HG03097 (cell line): ENCODE results near the gene NIBAN1.
"Not testable (repeated sequence)": the region's sequence is repeated elsewhere in the genome, so short reads cannot be mapped to it uniquely, and the experiment has no call there.

Source experiments
- ATAC-seq: cut with Tn5 transposase; IDR thresholded peaks from one replicate; pipeline ENCODE4 v1.9.1; 2021; ENCODE audit not compliant: unreplicated experiment, low FRiP score

Gene NIBAN1, protein sequence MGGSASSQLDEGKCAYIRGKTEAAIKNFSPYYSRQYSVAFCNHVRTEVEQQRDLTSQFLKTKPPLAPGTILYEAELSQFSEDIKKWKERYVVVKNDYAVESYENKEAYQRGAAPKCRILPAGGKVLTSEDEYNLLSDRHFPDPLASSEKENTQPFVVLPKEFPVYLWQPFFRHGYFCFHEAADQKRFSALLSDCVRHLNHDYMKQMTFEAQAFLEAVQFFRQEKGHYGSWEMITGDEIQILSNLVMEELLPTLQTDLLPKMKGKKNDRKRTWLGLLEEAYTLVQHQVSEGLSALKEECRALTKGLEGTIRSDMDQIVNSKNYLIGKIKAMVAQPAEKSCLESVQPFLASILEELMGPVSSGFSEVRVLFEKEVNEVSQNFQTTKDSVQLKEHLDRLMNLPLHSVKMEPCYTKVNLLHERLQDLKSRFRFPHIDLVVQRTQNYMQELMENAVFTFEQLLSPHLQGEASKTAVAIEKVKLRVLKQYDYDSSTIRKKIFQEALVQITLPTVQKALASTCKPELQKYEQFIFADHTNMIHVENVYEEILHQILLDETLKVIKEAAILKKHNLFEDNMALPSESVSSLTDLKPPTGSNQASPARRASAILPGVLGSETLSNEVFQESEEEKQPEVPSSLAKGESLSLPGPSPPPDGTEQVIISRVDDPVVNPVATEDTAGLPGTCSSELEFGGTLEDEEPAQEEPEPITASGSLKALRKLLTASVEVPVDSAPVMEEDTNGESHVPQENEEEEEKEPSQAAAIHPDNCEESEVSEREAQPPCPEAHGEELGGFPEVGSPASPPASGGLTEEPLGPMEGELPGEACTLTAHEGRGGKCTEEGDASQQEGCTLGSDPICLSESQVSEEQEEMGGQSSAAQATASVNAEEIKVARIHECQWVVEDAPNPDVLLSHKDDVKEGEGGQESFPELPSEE

DNA sequence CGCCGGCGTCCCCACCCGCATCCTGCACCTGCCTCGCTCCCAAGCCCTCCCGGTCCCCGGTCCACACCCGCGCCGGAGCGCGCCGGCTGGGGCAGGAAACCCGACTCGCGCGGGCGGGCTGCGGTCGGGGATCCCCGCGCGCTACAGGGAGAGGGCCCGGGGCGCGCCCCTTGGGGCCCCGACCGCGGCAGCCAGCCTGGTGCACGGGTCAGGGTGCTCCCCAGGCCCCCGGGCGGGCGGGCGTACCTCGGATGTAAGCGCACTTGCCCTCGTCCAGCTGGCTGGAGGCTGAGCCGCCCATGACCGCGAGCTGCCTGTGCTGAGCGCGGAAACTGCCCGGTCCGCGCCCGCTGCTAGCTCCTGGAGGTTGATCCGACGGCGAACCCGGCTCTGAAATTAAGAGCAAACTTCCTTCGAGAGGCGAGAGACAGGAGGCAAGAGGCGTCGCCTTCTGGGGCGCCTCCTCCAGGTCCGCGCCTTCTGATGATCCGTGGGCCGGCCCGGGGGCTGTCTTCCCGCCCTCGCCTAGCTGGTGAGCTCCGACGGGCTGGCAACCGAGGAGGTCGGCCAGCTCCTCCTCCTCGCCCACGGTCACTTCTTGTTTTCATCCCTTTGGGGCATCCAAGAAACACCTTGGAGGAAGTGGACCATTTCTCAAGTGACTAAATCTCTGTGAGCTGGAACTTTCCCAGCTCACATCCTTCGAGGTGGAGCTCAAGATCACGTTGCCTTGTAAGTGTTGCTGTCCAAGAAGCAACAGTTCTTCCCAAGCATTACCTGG lies at the start of gene NIBAN1:
Gene NIBAN1, minus strand, starts transcription at position 453 of the 781 bp plus-strand sequence. Its CDS starts 152 bp downstream, at position 301.
- ATAC-seq, result peak; percentile 53

GRCh38 chr1:185017966-185018365 lies 43.7 kb upstream of the NIBAN1 start:
- no peak for ATAC-seq

DNA sequence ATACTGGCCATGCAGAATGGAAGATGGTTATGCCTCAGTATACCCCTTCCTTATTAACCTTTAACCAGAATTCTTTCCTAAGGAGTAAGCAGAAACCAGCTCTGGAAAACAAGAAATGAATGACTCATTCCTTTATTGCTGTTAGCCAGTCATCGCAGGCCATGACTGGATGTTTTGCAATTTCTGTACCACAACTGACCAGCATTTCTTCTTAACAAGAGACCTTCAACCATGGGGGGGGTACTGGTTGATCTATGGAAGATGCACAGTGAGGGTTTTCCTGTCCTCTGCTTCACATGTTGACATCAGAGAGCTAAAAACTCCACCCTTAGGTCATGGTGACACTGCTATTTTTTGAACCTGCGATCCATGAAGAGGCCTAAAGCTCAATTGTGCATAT lies 43.0 kb upstream of the NIBAN1 start:
- no peak for ATAC-seq

DNA sequence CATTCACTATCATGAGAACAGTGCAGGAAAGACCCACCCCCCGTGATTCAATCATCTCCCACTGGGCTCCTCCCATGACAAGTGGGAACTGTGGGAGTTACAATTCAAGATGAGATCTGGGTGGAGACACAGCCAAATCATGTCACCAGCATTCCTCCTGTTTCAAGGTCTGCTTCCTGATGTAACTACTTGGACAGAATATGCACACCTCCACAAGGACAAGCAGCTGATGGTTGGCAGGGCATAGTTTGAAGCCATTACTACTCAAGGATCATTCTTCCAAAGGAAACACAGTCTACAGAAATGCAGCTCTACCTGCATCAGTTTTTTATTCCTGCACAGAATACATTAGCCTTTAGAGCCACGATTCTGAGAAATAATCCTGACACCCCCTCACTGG lies 42.6 kb upstream of the NIBAN1 start:
- no peak for ATAC-seq

DNA sequence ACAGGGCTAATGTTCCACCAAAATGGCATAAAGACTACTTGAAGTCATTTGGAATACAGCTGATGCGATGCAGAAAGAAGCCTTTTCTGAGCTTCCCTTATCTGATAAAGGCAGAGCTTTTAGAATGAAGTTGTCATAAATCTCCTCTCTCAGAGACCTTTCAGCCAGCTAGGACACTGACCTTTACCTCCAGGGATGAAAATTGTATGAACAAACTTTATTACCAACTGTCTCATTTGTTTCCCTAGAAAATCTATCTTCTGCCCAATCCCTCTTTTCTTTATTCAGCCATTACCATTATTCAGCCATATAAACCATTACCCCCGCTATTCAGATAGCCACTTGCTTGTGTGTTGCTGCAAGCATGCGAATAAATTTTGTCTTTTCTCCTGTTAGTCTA lies 41.3 kb upstream of the NIBAN1 start:
- ATAC-seq, result no peak

DNA sequence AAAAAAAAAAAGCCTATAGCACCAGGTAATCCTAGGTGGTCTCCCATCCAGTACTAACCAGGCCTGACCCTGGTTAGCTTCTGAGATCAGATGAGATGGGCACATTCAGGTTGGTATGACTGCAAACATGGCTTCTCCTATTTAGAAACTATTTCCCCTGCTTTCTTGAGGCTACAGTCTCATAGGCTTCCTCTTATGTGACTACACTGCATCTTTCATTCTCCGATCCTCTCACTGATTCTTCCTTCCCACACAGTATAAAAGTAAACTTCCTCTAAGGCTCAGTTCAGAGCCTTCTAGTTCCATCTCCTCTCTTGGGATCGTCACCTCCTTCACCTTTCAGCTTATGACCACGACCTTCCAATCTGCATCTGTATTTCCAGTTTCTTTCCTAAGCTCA lies 40.6 kb upstream of the NIBAN1 start:
- ATAC-seq, result no peak

DNA sequence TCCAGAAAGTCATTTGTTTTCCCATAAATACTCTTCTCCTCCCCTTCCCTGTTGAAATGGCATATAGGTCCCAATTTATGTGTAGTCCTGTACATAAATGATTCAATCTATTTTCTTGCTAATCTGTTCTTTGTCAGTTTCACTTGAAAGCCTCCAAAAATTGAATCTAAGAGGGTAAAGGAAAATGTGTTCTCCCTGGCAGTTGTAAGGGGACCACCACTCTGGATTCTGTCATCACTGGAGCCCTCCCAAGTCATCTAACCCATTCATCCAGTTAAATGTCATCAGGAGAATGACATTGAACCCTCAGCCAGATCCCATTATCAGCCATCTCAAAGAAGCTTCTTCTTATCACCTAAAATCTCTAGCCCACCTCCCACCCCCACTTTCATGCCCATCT lies 36.1 kb upstream of the NIBAN1 start:
- ATAC-seq, result no peak

DNA sequence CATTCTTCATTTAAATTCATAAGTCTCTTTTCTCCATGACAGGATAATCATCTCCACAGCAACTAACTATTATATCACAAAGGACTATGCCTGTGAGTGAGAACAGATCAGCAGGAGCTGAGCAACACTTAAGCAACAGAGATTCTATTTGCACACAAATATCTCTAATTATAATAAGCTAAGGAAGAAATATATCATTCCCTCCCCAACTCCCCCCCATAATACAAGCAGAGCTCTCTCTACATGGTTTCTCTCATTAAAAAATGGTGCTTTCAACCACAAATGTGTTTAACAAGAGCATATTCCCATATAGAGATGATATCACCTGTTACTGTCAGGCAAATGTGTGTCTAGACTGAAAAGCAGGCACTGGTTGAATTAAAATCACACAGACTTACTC lies 34.5 kb upstream of the NIBAN1 start:
- ATAC-seq, result no peak

GRCh38 chr1:185001312-185001880 lies 27.1 kb upstream of the NIBAN1 start:
- not testable (repeated sequence) for ATAC-seq

GRCh38 chr1:184999974-185000373 lies 25.7 kb upstream of the NIBAN1 start:
- not testable (repeated sequence) for ATAC-seq

- ATAC-seq, result no peak
These were observed 20.0 kb upstream of the NIBAN1 start for GRCh38 chr1:184994301-184994700.

- ATAC-seq, result no peak
These were observed 18.0 kb upstream of the NIBAN1 start for GRCh38 chr1:184992271-184992670.

- no peak for ATAC-seq
These were observed 15.9 kb upstream of the NIBAN1 start for GRCh38 chr1:184990204-184990603.

DNA sequence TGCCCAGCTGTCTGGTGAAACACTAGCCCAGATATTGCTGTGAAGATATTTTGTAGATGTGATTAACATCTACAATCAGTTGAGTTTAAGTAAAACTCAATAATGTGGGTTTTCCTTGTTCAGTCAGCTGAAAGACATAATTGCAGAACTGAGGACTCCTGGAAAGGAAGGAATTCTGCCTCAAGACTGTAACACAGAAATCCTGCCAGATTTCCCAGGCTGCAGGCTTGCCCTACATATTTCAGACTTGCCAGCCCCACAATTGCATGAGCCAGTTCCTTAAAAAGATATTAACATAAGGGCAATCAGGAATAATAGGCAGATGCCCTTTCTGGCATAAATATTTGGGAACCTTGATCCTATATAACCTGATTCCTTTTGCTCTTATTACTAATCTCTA lies 14.2 kb upstream of the NIBAN1 start:
- no peak for ATAC-seq

DNA sequence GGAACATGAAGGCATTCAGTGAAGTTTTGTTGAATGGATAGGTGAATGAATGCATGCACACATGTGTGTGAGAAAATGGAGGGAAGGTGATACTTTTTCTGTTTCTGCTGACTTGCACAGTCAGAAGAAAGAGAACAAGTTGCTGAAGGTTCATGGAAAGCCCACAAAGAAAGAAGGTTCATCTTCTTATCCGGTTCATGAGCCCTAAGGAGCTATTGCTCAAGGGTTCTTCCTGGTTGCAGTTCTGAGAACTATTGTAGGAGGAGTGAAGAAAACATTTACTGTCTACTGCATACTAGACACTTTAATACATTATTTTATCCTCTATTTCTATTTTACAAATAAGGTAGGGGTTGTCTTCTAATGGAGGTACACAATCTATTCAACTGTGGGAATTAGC lies 13.4 kb upstream of the NIBAN1 start:
- ATAC-seq, result no peak

DNA sequence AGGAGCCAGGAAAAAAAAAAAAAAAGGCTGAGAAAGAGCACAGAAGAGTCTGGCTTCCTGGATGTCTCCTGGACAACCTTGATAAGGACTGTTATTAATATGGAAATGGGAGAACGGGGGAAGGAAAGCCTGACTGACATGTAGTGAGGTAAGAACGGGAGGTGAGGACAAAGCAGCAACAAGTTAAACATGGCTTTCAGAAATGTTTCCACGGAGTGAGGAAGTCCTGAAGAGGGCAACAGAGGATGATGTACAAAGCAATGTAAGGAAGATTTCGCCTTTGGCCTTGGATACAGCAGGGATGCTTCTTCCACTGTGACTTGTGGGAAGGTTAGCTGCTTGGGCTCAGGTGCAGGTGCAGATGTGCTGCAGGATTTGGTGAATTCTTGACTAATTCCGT lies 11.9 kb upstream of the NIBAN1 start:
- no peak for ATAC-seq

GRCh38 chr1:184982002-184982954 lies 8.0 kb upstream of the NIBAN1 start:
- no peak for ATAC-seq

DNA sequence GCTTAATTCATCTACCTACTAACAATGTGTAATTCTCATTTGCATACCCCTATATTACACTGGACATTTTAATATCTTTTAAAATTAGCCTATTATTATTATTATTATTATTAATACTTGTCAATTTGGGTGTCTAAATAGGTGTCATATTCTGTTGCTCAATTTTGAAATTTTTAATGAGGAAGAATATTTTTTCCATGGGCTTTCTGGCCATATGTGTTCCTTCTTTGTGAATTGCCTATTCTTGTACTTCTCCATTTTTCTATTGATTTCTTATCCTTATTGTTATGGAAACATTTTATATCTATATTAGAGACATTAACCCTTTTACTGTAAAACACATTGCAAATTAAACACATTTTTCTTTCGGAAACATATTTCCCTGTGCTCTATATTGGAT lies 6.4 kb upstream of the NIBAN1 start:
- ATAC-seq, result no peak

GRCh38 chr1:184975208-184975870 lies 1.0 kb upstream of the NIBAN1 start:
- no peak for ATAC-seq
